ENCODE results near the gene ABCB6.
A peak's percentile ranks its signal among the peaks of the same experiment; 100 is the strongest.

The ABCB6 gene

GRCh38 chr2:219245148-219245898 is 26.6 kb upstream of the ABCB6 start, which contains the start of the genes GLB1L and STK16:
GLB1L (minus strand) TSS chr2:219245444; CDS start chr2:219243573, 1,871 bp downstream.
STK16 (plus strand) TSS chr2:219245479; CDS start chr2:219246000, 521 bp downstream.
- DNase-seq (ENCODE audit: low spot score) = peak; percentile 94

- no peak for DNase-seq (ENCODE audit: low spot score)
Observed at GRCh38 chr2:219244789-219245147, 26.0 kb upstream of the ABCB6 start.

GRCh38 chr2:219243291-219243761 is 24.6 kb upstream of the ABCB6 start:
- no peak for DNase-seq (ENCODE audit: low spot score)

GRCh38 chr2:219234331-219234730 is 15.6 kb upstream of the ABCB6 start:
- no peak for DNase-seq (ENCODE audit: low spot score)

- DNase-seq (ENCODE audit: low spot score) = peak; percentile 65
Observed at GRCh38 chr2:219230059-219230540, 11.3 kb upstream of the ABCB6 start.

GRCh38 chr2:219229305-219230058 is 10.7 kb upstream of the ABCB6 start, which contains the start of the genes ANKZF1 and ATG9A:
ANKZF1 (plus strand) TSS chr2:219229806; CDS start chr2:219230258, 452 bp downstream.
ATG9A (minus strand) TSS chr2:219229636; CDS start chr2:219228024, 1,612 bp downstream.
- peak; percentile 99 for DNase-seq (ENCODE audit: low spot score)

GRCh38 chr2:219228911-219229304 is 10.2 kb upstream of the ABCB6 start:
- DNase-seq (ENCODE audit: low spot score) = no peak

GRCh38 chr2:219228041-219228910 is 9.5 kb upstream of the ABCB6 start:
- DNase-seq (ENCODE audit: low spot score) = peak; percentile 62

GRCh38 chr2:219225350-219225749 is 6.6 kb upstream of the ABCB6 start:
- no peak for DNase-seq (ENCODE audit: low spot score)

- no peak for DNase-seq (ENCODE audit: low spot score)
Observed at GRCh38 chr2:219223831-219224610, 5.3 kb upstream of the ABCB6 start.

GRCh38 chr2:219221957-219222518 is 3.3 kb upstream of the ABCB6 start:
- DNase-seq (ENCODE audit: low spot score) = no peak

- peak; percentile 43 for DNase-seq (ENCODE audit: low spot score)
Observed at GRCh38 chr2:219220652-219221402, 2.1 kb upstream of the ABCB6 start.

GRCh38 chr2:219219784-219220532 is 1.2 kb upstream of the ABCB6 start:
- DNase-seq (ENCODE audit: low spot score) = no peak

- no peak for DNase-seq (ENCODE audit: low spot score)
Observed at GRCh38 chr2:219218217-219218731, 484 bp downstream of the ABCB6 start.

GRCh38 chr2:219216535-219216915 is 2.2 kb downstream of the ABCB6 start:
- peak; percentile 57 for DNase-seq (ENCODE audit: low spot score)

- DNase-seq (ENCODE audit: low spot score) = peak; percentile 52
Observed at GRCh38 chr2:219215871-219216534, 2.8 kb downstream of the ABCB6 start.

- no peak for DNase-seq (ENCODE audit: low spot score)
Observed at GRCh38 chr2:219214786-219215185, 4.0 kb downstream of the ABCB6 start.

GRCh38 chr2:219214141-219214540 is 4.6 kb downstream of the ABCB6 start:
- no peak for DNase-seq (ENCODE audit: low spot score)

Measured in hematopoietic multipotent progenitor cell treated with erythropoietin and hydrocortisone succinate and interleukin-3 and kit ligand, for 17 days (in vitro differentiated cells).